ENCODE results near the gene HIRIP3.

The HIRIP3 gene

DNA sequence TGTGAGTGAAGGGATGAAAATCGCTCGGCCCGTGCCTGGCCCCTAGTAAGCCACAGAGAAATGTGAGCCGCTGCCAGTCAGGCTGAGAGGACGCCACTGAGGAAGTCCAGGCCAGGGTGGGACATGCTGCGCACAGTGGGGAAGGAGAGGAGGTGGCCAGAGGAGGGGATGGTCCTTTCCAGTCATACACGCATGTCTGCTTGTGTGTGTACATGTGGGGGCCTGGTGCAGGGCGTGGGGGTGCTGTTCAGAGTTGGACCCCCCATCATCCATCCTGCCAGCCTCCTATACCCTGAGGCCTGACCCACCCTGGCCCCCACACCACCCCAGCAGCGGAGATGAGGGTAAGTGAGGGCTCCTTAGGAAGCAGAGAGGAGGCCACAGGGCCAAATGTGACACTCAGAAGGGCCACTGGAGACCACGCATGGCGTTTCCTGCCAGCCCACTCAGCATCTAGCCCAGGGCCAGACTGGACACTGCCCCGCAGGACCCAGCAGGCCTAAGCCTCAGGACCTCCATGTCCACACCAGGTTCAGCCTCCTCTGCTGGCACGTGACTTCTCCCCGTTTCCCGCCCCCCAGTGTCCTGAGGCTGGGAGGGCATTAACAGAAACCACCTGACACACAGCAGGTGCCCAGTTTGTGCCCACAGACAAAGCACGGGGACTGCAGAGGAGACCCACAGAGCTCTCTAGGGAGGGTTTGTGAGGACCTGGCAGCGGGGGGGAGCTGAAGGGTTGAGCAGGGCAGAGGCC, 8.4 kb upstream of the HIRIP3 start:
- TF ChIP-seq CREB1 (IDR thresholded peaks at IDR 0.05; ENCODE audit: low read depth), result no peak
- TF ChIP-seq ZBTB7A (IDR thresholded peaks at IDR 0.05; ENCODE audit: low read depth), result no peak
- TF ChIP-seq FOXM1 (IDR thresholded peaks at IDR 0.05; ENCODE audit: borderline replicate concordance, low read depth), result no peak
- TF ChIP-seq, protein P1, sequence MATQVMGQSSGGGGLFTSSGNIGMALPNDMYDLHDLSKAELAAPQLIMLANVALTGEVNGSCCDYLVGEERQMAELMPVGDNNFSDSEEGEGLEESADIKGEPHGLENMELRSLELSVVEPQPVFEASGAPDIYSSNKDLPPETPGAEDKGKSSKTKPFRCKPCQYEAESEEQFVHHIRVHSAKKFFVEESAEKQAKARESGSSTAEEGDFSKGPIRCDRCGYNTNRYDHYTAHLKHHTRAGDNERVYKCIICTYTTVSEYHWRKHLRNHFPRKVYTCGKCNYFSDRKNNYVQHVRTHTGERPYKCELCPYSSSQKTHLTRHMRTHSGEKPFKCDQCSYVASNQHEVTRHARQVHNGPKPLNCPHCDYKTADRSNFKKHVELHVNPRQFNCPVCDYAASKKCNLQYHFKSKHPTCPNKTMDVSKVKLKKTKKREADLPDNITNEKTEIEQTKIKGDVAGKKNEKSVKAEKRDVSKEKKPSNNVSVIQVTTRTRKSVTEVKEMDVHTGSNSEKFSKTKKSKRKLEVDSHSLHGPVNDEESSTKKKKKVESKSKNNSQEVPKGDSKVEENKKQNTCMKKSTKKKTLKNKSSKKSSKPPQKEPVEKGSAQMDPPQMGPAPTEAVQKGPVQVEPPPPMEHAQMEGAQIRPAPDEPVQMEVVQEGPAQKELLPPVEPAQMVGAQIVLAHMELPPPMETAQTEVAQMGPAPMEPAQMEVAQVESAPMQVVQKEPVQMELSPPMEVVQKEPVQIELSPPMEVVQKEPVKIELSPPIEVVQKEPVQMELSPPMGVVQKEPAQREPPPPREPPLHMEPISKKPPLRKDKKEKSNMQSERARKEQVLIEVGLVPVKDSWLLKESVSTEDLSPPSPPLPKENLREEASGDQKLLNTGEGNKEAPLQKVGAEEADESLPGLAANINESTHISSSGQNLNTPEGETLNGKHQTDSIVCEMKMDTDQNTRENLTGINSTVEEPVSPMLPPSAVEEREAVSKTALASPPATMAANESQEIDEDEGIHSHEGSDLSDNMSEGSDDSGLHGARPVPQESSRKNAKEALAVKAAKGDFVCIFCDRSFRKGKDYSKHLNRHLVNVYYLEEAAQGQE (IDR thresholded peaks at IDR 0.05; ENCODE audit: low read depth), result no peak
- no peak for TF ChIP-seq EP300 (IDR thresholded peaks at IDR 0.05; ENCODE audit: borderline replicate concordance)
- no peak for TF ChIP-seq RAD21 (IDR thresholded peaks at IDR 0.05; ENCODE audit: low read depth)
- TF ChIP-seq YY1 (IDR thresholded peaks at IDR 0.05; ENCODE audit: low read depth), result no peak

DNA sequence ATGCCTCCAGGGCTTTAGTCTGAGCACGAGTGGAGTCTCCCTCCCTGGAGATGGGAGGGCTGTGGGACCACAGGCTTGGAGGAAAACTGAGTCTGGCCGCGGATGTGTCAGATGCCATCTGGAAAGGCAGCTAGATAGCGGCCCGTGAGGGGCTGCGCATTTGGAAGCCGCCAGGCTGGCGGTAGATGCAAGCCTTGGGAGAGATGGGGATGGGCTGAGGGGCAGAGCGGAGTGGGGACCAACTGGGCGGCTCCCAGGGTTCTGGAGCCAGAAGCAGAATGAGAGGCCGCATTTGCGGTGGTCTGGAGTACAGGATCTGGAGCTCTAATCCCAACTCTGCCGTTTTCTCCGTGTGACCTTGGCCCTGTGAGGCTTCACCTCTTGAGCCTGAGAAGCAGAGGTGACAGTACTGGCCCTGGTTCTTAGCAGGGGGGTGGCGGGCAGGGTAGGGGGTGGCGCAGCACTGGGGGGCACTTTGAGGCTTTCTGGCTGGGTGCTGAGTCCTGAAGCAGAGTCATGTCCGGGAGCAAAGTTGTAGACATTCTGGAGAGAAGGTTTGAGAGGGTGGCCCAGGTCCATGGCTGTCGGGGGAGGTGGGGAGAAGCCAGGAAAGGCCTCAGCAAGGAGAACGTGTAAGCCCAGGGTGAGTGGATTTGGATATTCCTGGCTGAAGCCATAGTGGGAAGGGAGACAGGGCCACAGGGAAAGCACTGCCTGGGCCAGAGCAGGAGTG, 7.4 kb upstream of the HIRIP3 start:
- TF ChIP-seq RAD21 (IDR thresholded peaks at IDR 0.05; ENCODE audit: low read depth), result no peak
- TF ChIP-seq ZBTB7A (IDR thresholded peaks at IDR 0.05; ENCODE audit: low read depth), result no peak
- TF ChIP-seq, protein P2, sequence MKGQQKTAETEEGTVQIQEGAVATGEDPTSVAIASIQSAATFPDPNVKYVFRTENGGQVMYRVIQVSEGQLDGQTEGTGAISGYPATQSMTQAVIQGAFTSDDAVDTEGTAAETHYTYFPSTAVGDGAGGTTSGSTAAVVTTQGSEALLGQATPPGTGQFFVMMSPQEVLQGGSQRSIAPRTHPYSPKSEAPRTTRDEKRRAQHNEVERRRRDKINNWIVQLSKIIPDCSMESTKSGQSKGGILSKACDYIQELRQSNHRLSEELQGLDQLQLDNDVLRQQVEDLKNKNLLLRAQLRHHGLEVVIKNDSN (IDR thresholded peaks at IDR 0.05), result no peak
- no peak for TF ChIP-seq CEBPB (IDR thresholded peaks at IDR 0.05)
- no peak for TF ChIP-seq EGR1 (IDR thresholded peaks at IDR 0.05)
- TF ChIP-seq FOXM1 (IDR thresholded peaks at IDR 0.05; ENCODE audit: borderline replicate concordance, low read depth), result no peak
- no peak for TF ChIP-seq TEAD4 (IDR thresholded peaks at IDR 0.05)
- no peak for TF ChIP-seq TCF12 (IDR thresholded peaks at IDR 0.05; ENCODE audit: low read depth)
- TF ChIP-seq YY1 (IDR thresholded peaks at IDR 0.05; ENCODE audit: low read depth), result no peak
- TF ChIP-seq NFIC (IDR thresholded peaks at IDR 0.05), result no peak
- TF ChIP-seq, protein P1 (IDR thresholded peaks at IDR 0.05; ENCODE audit: low read depth), result no peak

DNA sequence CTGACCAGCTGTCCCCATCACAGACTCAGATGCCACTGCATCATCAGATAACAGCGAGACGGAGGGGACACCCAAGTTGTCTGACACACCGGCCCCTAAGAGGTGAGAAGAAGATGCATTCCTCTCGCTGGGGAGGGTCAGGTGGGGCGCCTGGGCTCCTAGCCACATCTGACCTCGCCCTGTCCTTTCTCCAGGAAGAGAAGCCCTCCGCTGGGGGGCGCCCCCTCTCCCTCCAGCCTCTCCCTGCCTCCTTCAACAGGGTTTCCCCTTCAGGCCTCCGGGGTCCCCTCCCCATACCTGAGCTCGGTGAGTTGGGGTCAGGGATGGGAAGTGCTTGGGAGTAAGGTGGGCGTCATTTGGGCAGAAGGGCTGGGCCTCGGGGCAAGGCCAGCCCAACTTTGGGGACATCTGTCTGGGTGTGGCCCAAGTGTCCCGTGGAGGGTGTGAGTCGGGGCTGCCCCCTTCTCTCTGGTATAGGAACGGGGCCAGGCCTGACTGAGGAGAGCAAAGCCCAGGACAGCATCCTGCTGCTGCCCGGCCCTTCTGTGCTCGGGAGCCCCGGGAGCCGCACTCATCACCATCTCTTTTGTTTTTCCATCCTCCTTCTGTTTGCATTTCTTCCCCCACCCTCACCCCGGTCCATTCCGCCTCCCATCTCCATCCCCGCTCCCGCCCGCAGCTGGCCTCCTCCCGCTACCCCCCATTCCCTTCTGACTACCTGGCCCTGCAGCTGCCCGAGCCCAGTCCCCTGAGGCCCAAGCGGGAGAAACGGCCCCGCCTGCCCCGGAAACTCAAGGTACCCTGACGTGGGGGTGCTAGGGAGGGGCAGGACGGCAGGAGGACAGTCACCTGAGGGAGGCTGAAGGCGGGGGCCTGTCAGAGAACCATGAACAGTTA, 5.6 kb upstream of the HIRIP3 start:
- TF ChIP-seq CREB1 (IDR thresholded peaks at IDR 0.05; ENCODE audit: low read depth) (no peak), EP300 (IDR thresholded peaks at IDR 0.05; ENCODE audit: borderline replicate concordance) (no peak), TCF12 (IDR thresholded peaks at IDR 0.05; ENCODE audit: low read depth) (no peak), YY1 (IDR thresholded peaks at IDR 0.05; ENCODE audit: low read depth) (no peak), CEBPB (IDR thresholded peaks at IDR 0.05) (no peak), ZBTB7A (IDR thresholded peaks at IDR 0.05; ENCODE audit: low read depth) (no peak), TAF1 (IDR thresholded peaks at IDR 0.05; ENCODE audit: low read depth) (no peak), TEAD4 (IDR thresholded peaks at IDR 0.05) (no peak), EGR1 (IDR thresholded peaks at IDR 0.05) (no peak), FOXM1 (IDR thresholded peaks at IDR 0.05; ENCODE audit: borderline replicate concordance, low read depth) (no peak), RAD21 (IDR thresholded peaks at IDR 0.05; ENCODE audit: low read depth) (no peak), NFIC (IDR thresholded peaks at IDR 0.05) (no peak)
- TF ChIP-seq, protein P2 (IDR thresholded peaks at IDR 0.05), result no peak
- TF ChIP-seq, protein P1 (IDR thresholded peaks at IDR 0.05; ENCODE audit: low read depth), result no peak
- TF ChIP-seq, protein P3, sequence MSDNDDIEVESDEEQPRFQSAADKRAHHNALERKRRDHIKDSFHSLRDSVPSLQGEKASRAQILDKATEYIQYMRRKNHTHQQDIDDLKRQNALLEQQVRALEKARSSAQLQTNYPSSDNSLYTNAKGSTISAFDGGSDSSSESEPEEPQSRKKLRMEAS (IDR thresholded peaks at IDR 0.05), result no peak
